HepG2 (cell line): ENCODE data around the gene RHBDF2. TPM values are rescaled to one million over a fixed set of nuclear protein-coding genes. Genes with fewer than 3 reads are reported as not detected.

Experiments
- AHR ChIP-seq: IDR thresholded peaks from 2 replicates; pipeline ENCODE4 v1.6.1; 2018; ENCODE audit warnings: missing genetic modification reagents, missing compliant biosample characterization
- CEBPG ChIP-seq: IDR thresholded peaks from 2 replicates; pipeline ENCODE4 v1.6.1; 2016
- EEA1 ChIP-seq: sonication (generic); formaldehyde crosslinking; IDR thresholded peaks from 2 replicates; pipeline ENCODE4 v1.5.1; 2020; ENCODE audit warnings: mild to moderate bottlenecking, missing genetic modification reagents, borderline replicate concordance
- HOXA3 ChIP-seq: sonication (generic); formaldehyde crosslinking; IDR thresholded peaks from 2 replicates; pipeline ENCODE4 v1.5.0; 2020; ENCODE audit warnings: missing genetic modification reagents
- HOXA5 ChIP-seq: sonication (generic); formaldehyde crosslinking; IDR thresholded peaks from 2 replicates; pipeline ENCODE4 v1.4.0; 2020; ENCODE audit warnings: missing genetic modification reagents
- IRF1 ChIP-seq: sonication (generic); formaldehyde crosslinking; IDR thresholded peaks from 2 replicates; pipeline ENCODE4 v1.4.0; 2020; ENCODE audit warnings: low read depth, mild to moderate bottlenecking, missing genetic modification reagents
- NFKBIZ ChIP-seq: IDR thresholded peaks from 2 replicates; pipeline ENCODE4 v1.6.1; 2018; ENCODE audit warnings: missing genetic modification reagents, missing compliant biosample characterization
- POGK ChIP-seq: sonication (generic); formaldehyde crosslinking; conservative IDR thresholded peaks from 2 replicates; pipeline ENCODE4 v1.8.0; 2022; ENCODE audit warnings: mild to moderate bottlenecking, moderate library complexity, missing genetic modification reagents
- RFX5 ChIP-seq: IDR thresholded peaks from 2 replicates; pipeline ENCODE4 v1.6.1; 2011; ENCODE audit warnings: low read depth, low read length, improper control_type of control experiment
- RXRA ChIP-seq: sonication (generic); formaldehyde crosslinking; IDR thresholded peaks from 2 replicates; pipeline ENCODE4 v1.5.1; 2020; ENCODE audit warnings: missing genetic modification reagents
- SMAD3 ChIP-seq: sonication (generic); formaldehyde crosslinking; IDR thresholded peaks from 2 replicates; pipeline ENCODE4 v1.4.0; 2020; ENCODE audit warnings: missing genetic modification reagents
- SP140L ChIP-seq: sonication (generic); formaldehyde crosslinking; IDR thresholded peaks from 2 replicates; pipeline ENCODE4 v1.4.0; 2020; ENCODE audit warnings: missing genetic modification reagents, borderline replicate concordance
- SRSF4 ChIP-seq: fragments of 200-400 bp; formaldehyde crosslinking; IDR thresholded peaks from one replicate; pipeline ENCODE4 v1.6.1; 2018; ENCODE audit warnings: mild to moderate bottlenecking, low read depth, low read length, moderate library complexity; ENCODE audit not compliant: poor library complexity, severe bottlenecking
- SRY ChIP-seq: sonication (generic); formaldehyde crosslinking; IDR thresholded peaks from 2 replicates; pipeline ENCODE4 v1.8.0; 2022; ENCODE audit warnings: mild to moderate bottlenecking, missing genetic modification reagents
- ZFP36L1 ChIP-seq: sonication (generic); formaldehyde crosslinking; IDR thresholded peaks from 2 replicates; pipeline ENCODE4 v1.8.0; 2022; ENCODE audit warnings: mild to moderate bottlenecking, missing genetic modification reagents, moderate library complexity
- ZFP36L2 ChIP-seq: sonication (generic); formaldehyde crosslinking; IDR thresholded peaks from 2 replicates; pipeline ENCODE4 v1.4.0; 2020; ENCODE audit warnings: missing genetic modification reagents
- ZNF142 ChIP-seq: sonication (generic); formaldehyde crosslinking; IDR thresholded peaks from 2 replicates; pipeline ENCODE4 v1.4.0; 2020; ENCODE audit warnings: missing genetic modification reagents
- ZNF430 ChIP-seq: sonication (generic); formaldehyde crosslinking; IDR thresholded peaks from 2 replicates; pipeline ENCODE4 v1.9.0; 2021; ENCODE audit warnings: mild to moderate bottlenecking, missing genetic modification reagents
- ZNF530 ChIP-seq: sonication (generic); formaldehyde crosslinking; IDR thresholded peaks from 2 replicates; pipeline ENCODE4 v1.5.0; 2020; ENCODE audit warnings: low read depth, mild to moderate bottlenecking, missing genetic modification reagents
- ZNF558 ChIP-seq: sonication (generic); formaldehyde crosslinking; IDR thresholded peaks from 2 replicates; pipeline ENCODE4 v1.9.0; 2022; ENCODE audit warnings: mild to moderate bottlenecking, missing genetic modification reagents, borderline replicate concordance
- ZNF589 ChIP-seq: sonication (generic); formaldehyde crosslinking; conservative IDR thresholded peaks from 2 replicates; pipeline ENCODE4 v1.8.0; 2022; ENCODE audit warnings: mild to moderate bottlenecking, moderate library complexity, missing genetic modification reagents
- ZNF773 ChIP-seq: sonication (generic); formaldehyde crosslinking; IDR thresholded peaks from 2 replicates; pipeline ENCODE4 v1.4.0; 2020; ENCODE audit warnings: missing genetic modification reagents, borderline replicate concordance
- ZSCAN20 ChIP-seq: sonication (generic); formaldehyde crosslinking; IDR thresholded peaks from 2 replicates; pipeline ENCODE4 v1.4.0; 2020; ENCODE audit warnings: missing genetic modification reagents, mild to moderate bottlenecking, borderline replicate concordance
- polyA plus RNA-seq, 8 experiments: library from polyadenylated mRNA; depleted of rRNA in 3 of 8; stranded (reverse) in 7 of 8; unstranded in 1 of 8; fragments of >200 nt; fragmentation: Illumina TruSeq in 4 of 8; extraction: Trizol in 4 of 8; gene quantifications; 2 replicates each; pipeline versions ENCODE4 v1.2.1 to v1.2.3, GENCODE V29; 2011 to 2016; ENCODE audit warnings: low read depth in 4 of 8, missing spikeins in 1 of 8, mixed read lengths in 1 of 8; ENCODE audit not compliant: insufficient read depth in 1 of 8
- total RNA-seq, 5 experiments: library from RNA; depleted of rRNA; stranded (reverse); fragments of >200 nt; fragmentation: Illumina TruSeq; extraction: Trizol; gene quantifications; 2 replicates each; pipeline ENCODE4 v1.2.3, GENCODE V29; 2016; ENCODE audit warnings: low read depth in 1 of 5

Gene RHBDF2
- total and polyA plus RNA-seq, 2 of the 13 experiments (the other 11 are each of a cell fraction or from before 2014, with no cell fraction given) = 7.8 to 24.2 TPM

- TF ChIP-seq ZNF773 (CRISPR knock-in tag) (no peak), HOXA5 (CRISPR knock-in tag) (no peak), ZNF530 (CRISPR knock-in tag) (no peak), SRY (CRISPR knock-in tag) (no peak), SP140L (CRISPR knock-in tag) (no peak), POGK (CRISPR knock-in tag) (no peak; the same call in 1 of the 2 replicates), EEA1 (CRISPR knock-in tag) (no peak), SRSF4 (no peak), ZNF558 (CRISPR knock-in tag) (no peak), CEBPG (CRISPR knock-in tag) (no peak), RXRA (CRISPR knock-in tag) (no peak), ZFP36L1 (CRISPR knock-in tag) (no peak), ZFP36L2 (CRISPR knock-in tag) (no peak), NFKBIZ (CRISPR knock-in tag) (no peak), AHR (CRISPR knock-in tag) (no peak), ZNF430 (CRISPR knock-in tag) (no peak), HOXA3 (CRISPR knock-in tag) (peak; percentile 11), ZSCAN20 (CRISPR knock-in tag) (no peak), SMAD3 (CRISPR knock-in tag) (no peak), RFX5 (no peak), IRF1 (CRISPR knock-in tag) (no peak), ZNF589 (CRISPR knock-in tag) (no peak; the same call in 1 of the 2 replicates), ZNF142 (CRISPR knock-in tag) (no peak)
These were observed 29.0 kb upstream of the RHBDF2 start (continued) for GRCh38 chr17:76530095-76530723.
